Measurements from ENCODE around the gene PLRG1.
A peak's percentile ranks its signal among the peaks of the same experiment; 100 is the strongest.

The PLRG1 gene

DNA sequence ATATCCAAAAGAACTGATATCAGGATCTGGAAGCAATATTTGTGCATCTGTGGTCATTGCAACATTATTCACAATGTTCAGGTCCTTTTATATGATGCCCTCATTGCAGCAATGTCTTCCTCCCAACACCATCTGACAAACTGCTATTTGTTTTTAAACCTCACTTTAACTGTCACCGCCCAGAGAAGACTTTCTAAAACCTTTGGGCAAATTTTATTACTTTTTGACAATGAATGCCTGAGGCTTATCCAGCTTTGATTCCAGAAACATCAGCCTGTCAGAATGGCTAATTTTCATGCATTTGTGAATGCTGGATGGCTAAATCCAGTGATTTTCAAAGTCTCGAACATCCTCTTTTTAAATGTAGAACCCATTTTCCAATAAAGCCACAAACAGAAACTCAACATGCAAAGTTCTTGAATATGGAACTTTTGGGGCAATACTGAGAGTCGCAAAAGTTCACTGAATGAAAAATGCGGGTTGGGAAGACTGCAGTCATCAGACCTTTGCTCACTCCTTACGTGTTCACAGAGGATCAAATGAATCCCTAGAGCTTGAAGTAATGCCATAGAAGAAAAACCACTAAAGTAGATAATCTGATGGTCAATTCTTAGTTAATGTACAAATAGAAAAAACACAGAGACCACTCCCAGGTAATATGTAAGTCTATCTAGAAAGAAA, 23.1 kb upstream of the PLRG1 start:
- no peak for DNase-seq

DNA sequence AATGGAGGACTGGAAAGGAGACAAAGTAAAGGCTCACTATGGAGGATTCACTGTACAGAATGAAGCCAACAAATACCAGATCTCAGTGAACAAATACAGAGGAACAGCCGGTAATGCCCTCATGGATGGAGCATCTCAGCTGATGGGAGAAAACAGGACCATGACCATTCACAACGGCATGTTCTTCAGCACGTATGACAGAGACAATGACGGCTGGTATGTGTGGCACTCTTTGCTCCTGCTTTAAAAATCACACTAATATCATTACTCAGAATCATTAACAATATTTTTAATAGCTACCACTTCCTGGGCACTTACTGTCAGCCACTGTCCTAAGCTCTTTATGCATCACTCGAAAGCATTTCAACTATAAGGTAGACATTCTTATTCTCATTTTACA, 19.4 kb upstream of the PLRG1 start:
- no peak for DNase-seq

DNA sequence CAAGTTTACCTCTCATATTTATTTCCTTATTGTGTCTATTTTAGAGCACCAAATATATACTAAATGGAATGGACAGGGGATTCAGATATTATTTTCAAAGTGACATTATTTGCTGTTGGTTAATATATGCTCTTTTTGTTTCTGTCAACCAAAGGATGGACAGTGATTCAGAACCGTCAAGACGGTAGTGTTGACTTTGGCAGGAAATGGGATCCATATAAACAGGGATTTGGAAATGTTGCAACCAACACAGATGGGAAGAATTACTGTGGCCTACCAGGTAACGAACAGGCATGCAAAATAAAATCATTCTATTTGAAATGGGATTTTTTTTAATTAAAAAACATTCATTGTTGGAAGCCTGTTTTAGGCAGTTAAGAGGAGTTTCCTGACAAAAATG, 18.8 kb upstream of the PLRG1 start:
- no peak for DNase-seq

DNA sequence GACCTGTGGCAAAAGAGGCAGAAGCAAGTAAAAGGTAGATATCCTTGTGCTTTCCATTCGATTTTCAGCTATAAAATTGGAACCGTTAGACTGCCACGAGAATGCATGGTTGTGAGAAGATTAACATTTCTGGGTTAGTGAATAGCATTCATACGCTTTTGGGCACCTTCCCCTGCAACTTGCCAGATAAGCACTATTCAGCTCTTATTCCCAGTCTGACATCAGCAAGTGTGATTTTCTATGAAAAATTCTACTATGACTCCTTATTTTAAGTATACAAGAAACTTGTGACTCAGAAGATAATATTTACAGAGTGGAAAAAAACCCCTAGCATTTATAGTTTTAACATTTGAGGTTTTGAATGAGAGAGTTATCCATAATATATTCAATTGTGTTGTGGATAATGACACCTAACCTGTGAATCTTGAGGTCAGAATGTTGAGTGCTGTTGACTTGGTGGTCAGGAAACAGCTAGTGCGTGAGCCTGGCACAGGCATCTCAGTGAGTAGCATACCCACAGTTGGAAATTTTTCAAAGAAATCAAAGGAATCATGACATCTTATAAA, 16.5 kb upstream of the PLRG1 start:
- no peak for DNase-seq

DNA sequence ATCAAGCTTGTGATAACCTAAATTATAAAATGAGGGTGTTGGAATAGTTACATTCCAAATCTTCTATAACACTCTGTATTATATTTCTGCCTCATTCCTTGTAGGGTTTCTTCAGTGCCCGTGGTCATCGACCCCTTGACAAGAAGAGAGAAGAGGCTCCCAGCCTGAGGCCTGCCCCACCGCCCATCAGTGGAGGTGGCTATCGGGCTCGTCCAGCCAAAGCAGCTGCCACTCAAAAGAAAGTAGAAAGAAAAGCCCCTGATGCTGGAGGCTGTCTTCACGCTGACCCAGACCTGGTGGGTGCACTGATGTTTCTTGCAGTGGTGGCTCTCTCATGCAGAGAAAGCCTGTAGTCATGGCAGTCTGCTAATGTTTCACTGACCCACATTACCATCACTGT, 15.5 kb upstream of the PLRG1 start:
- no peak for DNase-seq

DNA sequence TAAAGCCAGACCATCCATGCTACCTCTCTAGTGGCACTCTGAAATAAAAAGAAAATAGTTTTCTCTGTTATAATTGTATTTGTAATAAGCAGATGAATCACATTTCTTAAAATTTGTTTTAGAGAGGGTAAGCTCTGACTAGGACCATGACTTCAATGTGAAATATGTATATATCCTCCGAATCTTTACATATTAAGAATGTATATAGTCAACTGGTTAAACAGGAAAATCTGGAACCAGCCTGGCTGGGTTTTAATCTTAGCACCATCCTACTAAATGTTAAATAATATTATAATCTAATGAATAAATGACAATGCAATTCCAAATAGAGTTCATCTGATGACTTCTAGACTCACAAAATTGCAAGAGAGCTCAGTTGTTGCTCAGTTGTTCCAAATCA, 14.1 kb upstream of the PLRG1 start:
- DNase-seq: no peak

DNA sequence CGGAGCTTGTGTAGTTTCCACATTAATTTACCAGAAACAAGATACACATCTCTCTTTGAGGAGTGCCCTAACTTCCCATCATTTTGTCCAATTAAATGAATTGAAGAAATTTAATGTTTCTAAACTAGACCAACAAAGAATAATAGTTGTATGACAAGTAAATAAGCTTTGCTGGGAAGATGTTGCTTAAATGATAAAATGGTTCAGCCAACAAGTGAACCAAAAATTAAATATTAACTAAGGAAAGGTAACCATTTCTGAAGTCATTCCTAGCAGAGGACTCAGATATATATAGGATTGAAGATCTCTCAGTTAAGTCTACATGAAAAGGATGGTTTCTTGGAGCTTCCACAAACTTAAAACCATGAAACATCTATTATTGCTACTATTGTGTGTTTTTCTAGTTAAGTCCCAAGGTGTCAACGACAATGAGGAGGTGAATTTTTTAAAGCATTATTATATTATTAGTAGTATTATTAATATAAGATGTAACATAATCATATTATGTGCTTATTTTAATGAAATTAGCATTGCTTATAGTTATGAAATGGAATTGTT, 12.6 kb upstream of the PLRG1 start, which contains the start of gene FGB:
Gene FGB (plus strand): TSS at position 315 of the 558 bp plus-strand sequence. CDS start 8 bp downstream, at position 323.
- DNase-seq: no peak

DNA sequence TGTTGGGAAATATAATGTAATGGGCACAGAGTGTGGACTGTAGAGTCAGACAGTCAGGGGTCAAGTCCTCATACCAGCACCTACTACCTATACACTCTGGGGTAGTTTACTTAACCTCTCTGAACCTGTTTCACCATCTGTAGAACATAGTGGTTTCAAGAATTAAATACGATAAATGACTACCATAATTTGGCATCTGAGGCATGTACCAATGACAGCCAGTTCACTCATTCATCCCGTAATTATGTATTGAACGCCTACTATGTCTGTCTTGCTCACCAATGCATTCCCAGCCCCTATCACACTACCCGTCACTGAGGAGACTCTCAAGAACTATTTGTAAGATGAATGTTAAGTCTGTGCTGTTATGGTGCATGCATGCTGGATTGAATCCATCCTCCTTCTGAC, 10.6 kb upstream of the PLRG1 start:
- DNase-seq: no peak

DNA sequence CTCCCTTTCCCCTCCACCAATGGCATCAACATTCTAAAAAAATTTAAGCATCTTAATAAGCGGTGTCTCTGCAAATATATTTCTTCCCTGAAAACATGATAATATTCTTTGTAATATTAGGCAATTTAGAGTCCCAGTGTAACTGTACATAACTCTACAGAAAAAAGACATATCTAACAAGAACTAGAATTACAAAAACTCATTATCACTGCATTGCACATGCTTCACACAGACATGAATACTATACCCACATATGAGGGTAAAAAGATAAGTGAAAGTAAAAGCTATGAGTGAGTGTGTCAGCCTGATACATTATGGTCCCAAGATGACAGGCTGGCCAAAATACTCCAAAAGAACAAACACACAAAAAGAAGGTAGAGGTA, 10.2 kb upstream of the PLRG1 start:
- DNase-seq: no peak

DNA sequence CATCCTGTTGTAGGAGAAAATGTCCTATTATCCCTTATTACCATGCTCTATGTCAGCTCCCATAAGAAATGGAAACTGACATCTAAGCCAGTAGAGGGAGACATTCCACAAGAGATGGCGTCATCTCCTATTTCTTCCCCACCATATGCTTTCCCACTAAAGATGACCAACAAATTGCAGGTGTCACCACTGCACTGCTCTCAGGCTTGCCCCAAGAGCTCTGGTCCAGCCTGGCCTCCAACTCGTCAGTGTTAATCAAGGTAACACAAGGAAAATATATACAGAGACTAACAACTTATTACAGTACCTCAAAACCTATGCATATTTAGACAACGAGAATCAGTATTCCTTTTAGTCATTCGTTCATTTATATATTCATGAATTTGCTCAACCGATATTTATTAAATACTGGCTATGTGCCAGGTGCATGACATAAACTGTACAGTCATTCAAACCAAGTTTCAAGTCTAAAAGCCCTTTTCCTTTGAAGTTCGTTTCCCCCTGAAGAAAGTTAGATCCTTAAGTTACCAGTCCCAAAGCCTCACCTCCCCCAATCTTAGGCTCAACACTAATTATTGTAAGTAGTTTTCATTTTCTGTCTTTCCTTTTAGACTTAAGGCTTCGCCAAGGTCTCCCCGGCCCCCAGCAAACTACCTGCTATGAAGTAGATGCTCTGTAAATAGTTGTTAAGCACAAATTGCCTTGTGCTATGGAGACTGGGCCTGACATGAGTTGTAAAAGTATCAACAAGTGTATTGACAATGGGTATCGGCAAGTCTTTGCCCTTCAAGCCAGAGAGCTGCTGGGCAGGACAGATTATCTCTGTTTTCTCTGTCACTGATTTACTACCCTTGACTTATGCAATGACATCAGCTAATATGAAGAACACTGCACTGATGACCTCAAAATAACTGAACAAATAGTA, 9.6 kb upstream of the PLRG1 start:
- DNase-seq: peak in 1 of 2 experiments; percentile 20

DNA sequence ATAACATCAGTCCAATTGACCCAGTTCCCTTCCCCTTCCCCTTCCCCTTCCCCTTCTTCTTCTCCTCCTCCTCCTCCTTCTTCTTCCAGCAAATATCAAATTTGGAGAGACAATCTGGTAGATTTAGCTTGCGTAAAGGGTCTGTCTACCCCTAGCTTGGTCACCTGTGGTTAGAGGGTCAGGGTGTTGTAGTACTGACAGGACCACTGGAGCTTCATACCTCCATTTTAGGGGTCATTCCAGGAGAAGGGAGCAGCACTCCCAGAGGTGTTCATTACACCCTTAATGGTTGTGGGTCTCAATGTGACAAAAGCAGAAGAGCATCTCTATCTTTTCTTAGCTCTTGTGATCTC, 8.9 kb upstream of the PLRG1 start:
- no peak for DNase-seq

DNA sequence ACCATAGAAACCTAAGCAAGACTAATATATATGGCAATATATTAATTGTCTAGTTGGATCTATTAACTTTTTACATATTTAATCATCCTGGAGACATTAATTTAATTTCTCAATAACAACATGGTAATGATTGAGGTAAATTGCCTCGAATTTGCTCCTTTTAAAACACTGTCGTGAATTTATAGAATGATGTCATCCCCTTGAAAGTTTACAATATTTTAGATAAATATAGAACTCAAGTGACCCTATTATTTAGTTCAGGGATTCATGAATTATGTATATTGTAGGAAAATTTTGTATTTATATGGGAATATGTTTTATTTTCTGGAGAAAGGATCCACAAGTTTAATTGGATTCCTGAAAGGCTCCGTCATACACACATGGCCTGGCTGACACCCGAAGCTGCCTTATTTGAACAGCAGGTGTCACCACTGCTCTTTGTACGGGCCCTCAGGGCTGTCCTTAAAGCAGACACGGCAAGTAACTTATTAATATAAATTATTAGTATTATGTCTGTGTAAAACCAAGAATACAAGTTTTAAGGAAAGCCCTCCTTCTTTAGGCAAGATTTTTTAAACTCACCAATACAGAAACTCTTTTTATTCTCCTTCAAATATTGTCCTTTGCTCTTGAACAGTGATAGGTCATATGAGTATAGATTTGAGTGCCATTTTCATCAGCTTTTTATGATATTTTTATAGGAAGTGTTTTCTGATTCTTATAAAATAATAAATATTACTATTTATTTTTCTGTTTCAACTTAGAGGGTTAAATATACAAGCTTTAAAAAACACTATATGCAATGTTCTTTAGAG, 1.9 kb upstream of the PLRG1 start:
- peak in 1 of 2 experiments; percentile 10 for DNase-seq

DNA sequence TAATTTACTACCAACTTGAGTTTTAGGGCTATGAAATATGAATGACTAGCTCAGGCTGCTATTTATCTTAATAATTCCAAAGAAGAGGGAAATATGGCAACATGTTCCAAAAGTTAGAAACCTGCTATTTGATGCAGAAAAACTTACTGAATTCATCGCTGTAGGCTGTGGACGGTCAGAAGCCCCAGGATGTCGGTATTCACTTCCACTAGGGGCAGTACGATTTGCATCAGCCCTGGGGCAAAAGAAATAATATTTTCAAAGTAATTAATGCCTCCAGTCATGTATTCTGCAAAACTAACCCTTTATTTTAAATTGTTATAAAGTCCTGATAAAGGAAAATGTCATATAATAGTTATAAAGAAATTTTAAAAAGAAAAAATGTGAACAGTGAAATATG, 4.5 kb downstream of the PLRG1 start:
- no peak for DNase-seq

DNA sequence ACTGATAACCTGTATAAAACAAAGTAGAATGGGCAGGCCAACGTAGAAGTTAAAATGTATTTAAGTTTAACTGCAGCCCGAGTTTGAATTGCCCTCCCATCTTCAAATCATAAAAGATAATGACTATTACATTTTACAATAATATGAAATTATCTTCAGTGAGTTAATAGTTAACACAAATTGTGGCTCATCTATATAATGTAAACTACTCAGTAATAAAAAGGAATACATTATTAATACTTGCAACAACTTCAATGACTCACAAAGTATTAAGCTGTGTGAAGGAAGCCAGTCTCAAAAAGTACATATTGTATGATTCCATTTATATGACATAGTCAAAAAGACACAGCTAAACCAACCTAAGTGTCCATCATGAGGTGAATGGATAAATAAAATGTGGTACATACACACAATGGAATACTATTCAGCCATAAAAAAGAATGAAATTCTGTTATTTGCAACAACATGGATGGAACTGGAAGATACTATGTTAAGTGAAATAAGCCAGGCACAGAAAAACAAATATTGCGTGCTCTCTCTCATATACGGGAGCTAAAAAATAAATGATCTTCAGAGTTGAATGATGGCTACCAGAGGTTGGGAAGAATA, 7.8 kb downstream of the PLRG1 start:
- DNase-seq: no peak

DNA sequence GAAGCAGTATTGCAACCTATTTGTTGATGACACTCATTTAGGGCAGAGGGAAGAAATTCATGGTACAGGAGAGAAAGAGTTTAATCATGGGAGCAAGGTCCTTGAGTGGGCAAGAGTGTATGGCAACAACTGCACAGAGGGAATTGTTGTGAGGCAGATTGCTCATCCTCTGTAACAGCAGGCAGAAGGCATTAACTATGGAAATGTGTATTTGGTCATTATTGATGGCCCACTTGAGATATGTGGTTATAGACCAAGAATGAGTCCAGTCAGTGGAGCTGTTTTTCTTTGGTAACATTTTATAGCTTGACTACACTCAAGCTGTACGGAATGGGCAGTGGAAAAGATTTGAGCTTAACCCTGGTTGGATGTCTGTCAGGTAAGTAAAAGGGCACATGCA, 15.9 kb downstream of the PLRG1 start:
- no peak for DNase-seq

DNA sequence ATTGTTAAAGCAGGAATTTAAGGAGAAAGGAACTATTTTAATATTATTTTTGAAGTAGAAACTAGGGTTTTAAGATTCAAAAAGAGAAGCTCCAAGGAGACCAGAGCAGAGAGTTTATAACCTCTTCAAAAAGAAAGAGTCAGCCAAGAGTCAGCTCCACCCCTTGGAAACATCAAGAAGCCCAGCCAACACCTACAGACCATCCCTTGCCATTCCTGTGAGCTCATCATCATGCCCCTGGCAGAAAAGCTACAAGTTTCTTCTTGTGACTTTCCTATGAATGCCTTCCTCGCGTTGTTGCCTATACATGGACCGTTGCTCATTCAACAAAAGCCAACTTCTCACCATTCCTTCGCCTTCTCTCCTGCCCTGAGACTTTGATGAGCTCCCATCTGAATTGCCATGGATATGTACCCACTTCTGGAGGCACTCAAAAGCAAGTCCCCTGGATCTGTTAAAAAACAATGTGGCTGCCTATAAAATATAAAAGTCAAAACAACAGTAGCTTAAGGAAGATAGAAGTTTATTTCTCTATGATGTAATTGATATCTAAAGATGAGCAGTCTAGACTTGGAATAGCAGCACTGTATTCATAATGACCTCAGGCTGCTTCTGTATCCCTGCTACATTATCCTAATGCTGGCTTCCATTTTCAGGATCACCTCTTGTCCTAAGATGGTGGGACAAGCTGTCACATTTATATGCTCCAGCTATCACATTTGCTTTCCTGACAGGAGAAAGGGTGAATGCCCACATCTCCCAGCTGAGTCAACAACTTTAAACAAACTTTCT, 20.3 kb downstream of the PLRG1 start:
- DNase-seq: no peak

DNA sequence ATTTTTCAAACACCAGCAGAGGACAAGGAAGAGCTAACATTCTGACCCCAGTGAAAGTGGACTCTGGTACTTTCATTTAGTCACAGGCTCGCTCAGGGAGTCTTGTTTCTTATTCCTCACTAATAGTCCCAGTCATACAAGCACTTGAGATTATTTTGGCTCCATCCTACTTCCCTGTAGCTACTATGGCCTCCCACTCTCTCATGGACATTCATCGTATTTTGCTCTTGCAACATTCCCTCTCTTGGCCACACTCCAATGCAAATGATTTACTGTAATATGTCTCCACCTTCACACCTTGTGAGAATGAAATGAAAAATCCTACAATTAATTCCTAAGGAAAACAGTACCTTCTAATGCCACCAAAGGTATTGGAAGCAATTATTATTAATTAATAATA, 21.3 kb downstream of the PLRG1 start:
- no peak for DNase-seq

DNA sequence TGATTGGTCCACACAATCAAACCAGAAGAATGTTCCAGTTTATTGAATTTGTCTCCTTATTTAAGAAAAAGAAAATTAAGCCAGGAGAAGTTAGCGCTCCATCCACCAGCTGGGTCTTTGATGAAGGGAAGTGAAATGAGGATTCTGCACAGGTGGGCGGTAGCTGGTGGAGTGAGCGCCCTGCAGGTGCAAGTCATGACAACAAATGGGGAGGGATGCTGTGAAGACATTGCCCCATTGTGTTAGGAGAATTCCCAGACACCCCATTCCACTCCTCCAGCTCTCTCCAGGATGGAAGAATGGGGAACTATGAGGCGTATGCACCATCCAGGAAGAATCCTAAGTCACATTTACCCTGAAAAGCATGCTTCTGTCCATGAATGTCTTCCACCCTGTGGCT, 22.9 kb downstream of the PLRG1 start:
- no peak for DNase-seq

DNA sequence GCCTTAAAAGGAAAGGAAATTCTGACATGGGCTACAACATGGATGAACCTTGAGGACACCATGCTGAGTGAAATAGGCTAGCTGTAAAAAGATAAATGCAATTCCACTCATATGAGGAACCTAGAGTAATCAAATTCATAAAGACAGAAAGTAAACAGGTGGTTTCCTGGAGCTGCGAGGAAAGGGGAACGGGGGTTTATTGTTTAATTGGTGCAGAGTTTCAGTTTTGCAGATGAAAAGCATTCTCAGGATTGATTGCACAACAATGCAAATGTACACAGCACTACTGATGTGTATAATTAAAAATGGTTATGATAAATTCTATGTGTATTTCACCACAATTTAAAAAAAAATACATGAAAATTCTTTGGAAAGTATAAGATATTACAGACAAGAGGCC, 24.0 kb downstream of the PLRG1 start:
- DNase-seq: no peak

DNA sequence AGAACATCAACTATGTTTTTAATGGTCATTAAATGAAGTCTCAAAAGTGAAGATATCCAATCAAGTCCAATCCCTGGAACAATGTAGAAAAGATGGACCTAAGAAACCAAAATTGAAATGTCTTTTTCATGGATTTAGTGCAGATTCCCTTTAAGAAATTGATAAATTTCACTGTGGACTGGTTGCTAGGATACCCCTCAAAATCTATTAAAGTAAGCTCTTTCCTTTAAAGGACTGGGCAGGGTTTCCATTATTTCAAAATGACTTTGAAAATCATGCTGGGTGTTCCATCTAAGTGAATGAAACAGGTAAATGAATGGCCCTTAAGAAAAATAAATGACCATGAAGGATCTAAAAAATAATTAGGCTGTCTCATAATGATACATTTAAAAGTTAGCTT, 28.6 kb downstream of the PLRG1 start:
- DNase-seq: no peak

DNA sequence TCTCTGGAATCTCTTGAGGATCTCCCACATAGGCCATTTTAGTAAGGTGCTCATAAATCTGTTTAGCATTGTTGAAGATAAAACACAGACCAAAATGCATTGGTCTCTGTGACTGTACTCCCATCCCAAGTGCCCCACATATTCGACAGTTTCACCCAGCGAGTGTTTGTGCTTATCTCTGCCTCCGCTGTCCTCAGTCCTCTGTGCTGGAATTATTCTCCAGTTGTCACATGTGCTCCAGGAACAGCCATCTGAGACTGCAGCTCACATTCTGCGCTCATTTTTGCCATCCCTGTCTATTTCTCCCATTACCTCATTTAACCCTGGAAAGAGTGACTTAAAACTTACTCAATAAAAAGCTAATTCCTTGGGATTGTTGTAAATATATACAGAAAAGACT, 31.0 kb downstream of the PLRG1 start:
- DNase-seq: no peak

DNA sequence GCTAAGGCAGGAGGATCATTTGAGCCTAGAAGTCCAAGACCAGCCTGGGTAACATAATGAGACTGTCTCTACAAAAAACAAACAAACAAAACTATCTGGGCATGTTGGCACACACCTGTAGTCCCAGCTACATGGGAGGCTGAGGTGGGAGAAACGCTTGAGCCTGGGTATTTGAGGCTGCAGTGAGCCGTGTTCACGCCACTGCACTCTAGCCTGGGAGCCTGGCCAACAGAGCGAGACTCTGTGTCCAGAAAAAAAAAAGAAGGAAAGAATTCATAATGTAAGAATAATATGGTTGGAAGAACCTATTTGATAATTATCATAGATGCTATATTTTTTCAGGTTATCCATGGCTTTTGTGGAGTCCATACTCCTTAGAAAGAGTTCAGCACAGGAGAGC, 32.6 kb downstream of the PLRG1 start:
- no peak for DNase-seq
